PC-9 (cell line): Measurements from ENCODE around the gene GSE1. TPM values are rescaled to one million over a fixed set of nuclear protein-coding genes. Genes with fewer than 3 reads are reported as not detected.

Experiments used
- BruUV-seq: library from RNA; stranded (reverse); fragments of 400-500 nt; replicated peaks from 2 replicates; lab custom pipeline; 2021; lab: Mats Ljungman, UMichigan
- CTCF ChIA-PET: fragments of 300-600 bp; sonication (Branson Sonifier 250); formaldehyde crosslinking; loops from one replicate; lab custom pipeline; 2022; ENCODE audit warnings: antibody characterized with exemption; lab: Charles Lee
- POLR2A ChIA-PET: fragments of 300-600 bp; sonication (Branson Sonifier 250); formaldehyde crosslinking; loops from one replicate; lab custom pipeline; 2022; ENCODE audit warnings: antibody characterized with exemption; ENCODE audit not compliant: unreplicated experiment; lab: Charles Lee
- DNase-seq, 2 experiments: peaks; one replicate each; pipeline versions ENCODE4 v3.0.0 to v3.0.0-alpha.2; 2015 to 2022; ENCODE audit warnings: mixed read lengths in 1 of 2
- H2AFZ ChIP-seq: fragments of 200-600 bp; sonication (generic); 2 replicates; pipeline ENCODE4 v1.8.1; 2017; ENCODE audit warnings: antibody characterized with exemption
- H3F3A ChIP-seq: fragments of 200-600 bp; sonication (generic); 2 replicates; pipeline ENCODE4 v1.8.1; 2017; ENCODE audit warnings: antibody characterized with exemption, mild to moderate bottlenecking, low read depth; ENCODE audit not compliant: insufficient read depth
- H3K27ac ChIP-seq: fragments of 200-600 bp; sonication (generic); 2 replicates; pipeline ENCODE4 v1.6.1; 2016; ENCODE audit warnings: mixed run types
- H3K27me3 ChIP-seq: fragments of 200-600 bp; sonication (generic); 2 replicates; pipeline ENCODE4 v1.6.1; 2016; ENCODE audit warnings: low read depth, mixed run types; ENCODE audit not compliant: insufficient read depth
- H3K36me3 ChIP-seq: fragments of 200-600 bp; sonication (generic); 2 replicates; pipeline ENCODE4 v1.6.1; 2016; ENCODE audit warnings: low read depth, mixed run types
- H3K4me1 ChIP-seq: fragments of 200-600 bp; sonication (generic); replicated peaks from 2 replicates; pipeline ENCODE4 v1.6.1; 2016; ENCODE audit warnings: mixed run types; ENCODE audit not compliant: insufficient read depth
- H3K4me2 ChIP-seq: fragments of 200-600 bp; sonication (generic); 2 replicates; pipeline ENCODE4 v1.6.1; 2017; ENCODE audit warnings: mixed run types
- H3K4me3 ChIP-seq: fragments of 200-600 bp; sonication (generic); 2 replicates; pipeline ENCODE4 v1.6.1; 2016; ENCODE audit warnings: mixed run types
- H3K79me2 ChIP-seq: fragments of 200-600 bp; sonication (generic); 2 replicates; pipeline ENCODE4 v1.6.1; 2017; ENCODE audit warnings: low read depth, mixed run types
- H3K9me2 ChIP-seq: fragments of 200-600 bp; sonication (generic); 2 replicates; pipeline ENCODE4 v1.8.1; 2017; ENCODE audit warnings: mild to moderate bottlenecking; ENCODE audit not compliant: insufficient read depth
- H3K9me3 ChIP-seq: fragments of 200-600 bp; sonication (generic); 2 replicates; pipeline ENCODE4 v1.8.1; 2016; ENCODE audit warnings: low read depth; ENCODE audit not compliant: insufficient read depth
- H4K20me1 ChIP-seq: fragments of 200-600 bp; sonication (generic); 2 replicates; pipeline ENCODE4 v1.8.1; 2017; ENCODE audit not compliant: insufficient read depth
- EZH2 ChIP-seq: fragments of 200-600 bp; sonication (generic); IDR thresholded peaks from 2 replicates; pipeline ENCODE4 v1.8.0; 2017; ENCODE audit warnings: antibody characterized with exemption, low read depth
- intact Hi-C: fragments of 100-400 bp; cut with micrococcal nuclease; formaldehyde crosslinking; loops from one replicate; pipeline ENCODE4 v1.10.0; 2022; ENCODE audit not compliant: unreplicated experiment
- total RNA-seq: library from RNA; stranded (reverse); gene quantifications from 2 replicates; pipeline ENCODE4 v1.2.3, GENCODE V29; 2021
- TF ChIP-seq, protein P1 (sequence below): fragments of 200-600 bp; sonication (generic); conservative IDR thresholded peaks from 2 replicates; pipeline ENCODE4 v1.6.1; 2017; ENCODE audit warnings: mixed run types, antibody characterized with exemption, mild to moderate bottlenecking, moderate library complexity

The GSE1 gene
- total RNA-seq, 1 experiment from 2014 or later: 83.5 TPM

DNA sequence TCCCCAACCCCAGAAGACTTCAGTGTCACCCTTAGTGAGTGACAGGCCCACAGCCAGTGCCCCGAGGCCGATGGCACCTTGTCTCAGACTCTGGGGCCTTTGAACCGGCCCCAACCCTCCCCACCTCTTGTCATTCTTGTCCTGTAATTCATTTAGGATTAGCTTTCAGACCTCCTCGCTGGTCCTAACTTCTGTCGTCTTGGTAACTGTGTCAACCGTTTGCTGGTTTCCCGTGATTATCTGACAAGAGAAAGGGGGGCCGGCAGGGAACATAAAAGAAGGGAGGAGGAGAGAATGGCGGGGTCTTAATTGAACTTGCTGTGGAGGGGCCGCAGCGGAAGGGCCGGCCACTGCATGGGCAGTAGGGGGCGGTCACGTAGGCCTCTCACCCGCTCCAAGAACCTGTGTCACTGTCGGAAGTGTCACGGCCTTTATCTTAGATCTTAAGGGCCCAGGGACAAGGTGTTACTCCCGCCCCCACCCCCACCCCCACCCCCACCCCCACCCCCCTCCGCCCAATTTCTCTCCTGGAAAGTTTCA is 46.5 kb upstream of the GSE1 start:
- H4K20me1 ChIP-seq: peaks cover 94% of the 10 kb centered on the region
- peaks cover 49% of the 10 kb centered on the region for H3F3A ChIP-seq
- H3K27me3 ChIP-seq: no peaks in the 10 kb centered on the region
- BruUV-seq: no TSS peak
- no peak overlapping the region for H3K4me3 ChIP-seq
- TF ChIP-seq, protein P1, sequence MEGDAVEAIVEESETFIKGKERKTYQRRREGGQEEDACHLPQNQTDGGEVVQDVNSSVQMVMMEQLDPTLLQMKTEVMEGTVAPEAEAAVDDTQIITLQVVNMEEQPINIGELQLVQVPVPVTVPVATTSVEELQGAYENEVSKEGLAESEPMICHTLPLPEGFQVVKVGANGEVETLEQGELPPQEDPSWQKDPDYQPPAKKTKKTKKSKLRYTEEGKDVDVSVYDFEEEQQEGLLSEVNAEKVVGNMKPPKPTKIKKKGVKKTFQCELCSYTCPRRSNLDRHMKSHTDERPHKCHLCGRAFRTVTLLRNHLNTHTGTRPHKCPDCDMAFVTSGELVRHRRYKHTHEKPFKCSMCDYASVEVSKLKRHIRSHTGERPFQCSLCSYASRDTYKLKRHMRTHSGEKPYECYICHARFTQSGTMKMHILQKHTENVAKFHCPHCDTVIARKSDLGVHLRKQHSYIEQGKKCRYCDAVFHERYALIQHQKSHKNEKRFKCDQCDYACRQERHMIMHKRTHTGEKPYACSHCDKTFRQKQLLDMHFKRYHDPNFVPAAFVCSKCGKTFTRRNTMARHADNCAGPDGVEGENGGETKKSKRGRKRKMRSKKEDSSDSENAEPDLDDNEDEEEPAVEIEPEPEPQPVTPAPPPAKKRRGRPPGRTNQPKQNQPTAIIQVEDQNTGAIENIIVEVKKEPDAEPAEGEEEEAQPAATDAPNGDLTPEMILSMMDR: no peak
- no peak for TF ChIP-seq EZH2
- H3K79me2 ChIP-seq: peaks cover 92% of the 10 kb centered on the region
- H3K9me2 ChIP-seq: no peaks in the 10 kb centered on the region
- intact Hi-C loops: no loop called here
- ChIA-PET POLR2A (no interaction called here), CTCF (no interaction called here)
- no peaks in the 10 kb centered on the region for H3K9me3 ChIP-seq
- H3K36me3 ChIP-seq: no peaks in the 10 kb centered on the region
- no peak for DNase-seq
- peaks cover 44% of the 10 kb centered on the region for H3K4me1 ChIP-seq
- H2AFZ ChIP-seq: no peak overlapping the region
- H3K27ac ChIP-seq: no peak overlapping the region
- no peak overlapping the region for H3K4me2 ChIP-seq

DNA sequence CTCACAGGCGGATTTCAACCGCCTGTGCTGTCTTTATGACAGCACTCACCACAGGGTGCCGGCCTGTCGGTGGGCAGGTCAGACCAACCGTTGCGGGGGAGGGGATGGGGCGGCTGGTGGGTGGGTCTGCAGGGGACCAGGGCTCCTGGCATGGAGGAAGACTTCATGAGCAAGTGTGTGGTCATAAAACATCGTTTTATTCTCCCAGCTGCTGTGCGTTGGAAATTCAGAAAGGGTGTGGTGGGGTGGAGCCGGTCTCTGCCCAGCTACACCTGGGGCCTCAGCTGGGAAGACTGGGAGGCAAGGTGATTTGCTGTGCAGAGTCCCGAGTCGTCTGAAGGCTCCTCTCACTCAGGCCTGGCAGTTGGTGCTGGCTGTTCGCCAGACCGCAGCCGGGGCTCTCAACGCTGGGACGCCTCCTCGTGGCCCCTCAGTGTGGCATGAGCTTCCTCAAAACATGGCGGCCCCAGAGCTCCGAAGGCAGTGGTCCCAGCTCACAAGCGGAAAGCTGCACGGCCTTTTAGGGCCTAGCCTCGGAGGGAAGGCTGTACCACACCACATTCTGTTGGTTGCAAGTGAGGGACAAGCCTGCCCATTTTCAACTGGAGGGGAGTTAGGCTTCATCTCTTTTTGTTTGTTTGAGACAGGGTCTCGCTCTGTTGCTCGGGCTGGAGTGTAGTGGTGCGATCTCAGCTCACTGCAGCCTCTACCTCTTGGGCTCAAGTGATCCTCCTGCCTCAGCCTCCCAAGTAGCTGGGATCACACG is 45.8 kb upstream of the GSE1 start:
- no peak for DNase-seq
- Histone ChIP-seq H3K9me3 (no peaks in the 10 kb centered on the region), H3K27me3 (no peaks in the 10 kb centered on the region), H2AFZ (no peak overlapping the region), H3F3A (peaks cover 53% of the 10 kb centered on the region), H3K36me3 (no peaks in the 10 kb centered on the region), H3K4me2 (no peak overlapping the region), H3K79me2 (peaks cover 92% of the 10 kb centered on the region), H3K27ac (no peak overlapping the region), H3K4me3 (no peak overlapping the region), H3K9me2 (no peaks in the 10 kb centered on the region), H3K4me1 (peaks cover 44% of the 10 kb centered on the region), H4K20me1 (peaks cover 92% of the 10 kb centered on the region)
- intact Hi-C loops: no loop called here
- TF ChIP-seq, protein P1: no peak
- no peak for TF ChIP-seq EZH2
- BruUV-seq: no TSS peak
- CTCF ChIA-PET: no interaction called here
- POLR2A ChIA-PET: no interaction called here

DNA sequence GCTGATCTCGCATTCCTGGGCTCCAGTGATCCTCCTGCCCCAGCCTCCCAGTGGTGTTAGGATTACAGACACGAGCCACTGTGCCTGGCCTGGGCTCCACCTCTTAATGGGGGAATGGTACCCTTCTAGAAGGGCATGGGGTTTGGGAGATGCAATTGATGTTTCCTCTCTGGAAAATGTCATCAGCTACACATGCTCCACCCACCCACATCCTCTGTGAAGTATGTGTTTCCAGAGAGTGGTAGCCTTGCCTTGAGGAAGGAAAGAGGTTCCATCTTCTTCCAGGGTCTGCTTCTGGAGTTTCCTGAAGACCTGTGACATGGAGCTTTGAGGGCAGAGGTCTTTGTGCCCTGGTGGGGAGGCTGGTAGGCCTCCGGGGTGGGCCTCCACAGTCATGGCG is 45.2 kb upstream of the GSE1 start:
- no TSS peak for BruUV-seq
- Histone ChIP-seq H4K20me1 (peaks cover 86% of the 10 kb centered on the region), H3K4me2 (no peak overlapping the region), H3F3A (peaks cover 53% of the 10 kb centered on the region), H3K27ac (no peak overlapping the region), H3K4me3 (no peak overlapping the region), H3K4me1 (peaks cover 39% of the 10 kb centered on the region), H2AFZ (no peak overlapping the region), H3K36me3 (no peaks in the 10 kb centered on the region), H3K9me2 (no peaks in the 10 kb centered on the region), H3K9me3 (no peaks in the 10 kb centered on the region), H3K79me2 (peaks cover 92% of the 10 kb centered on the region), H3K27me3 (no peaks in the 10 kb centered on the region)
- POLR2A ChIA-PET: no interaction called here
- TF ChIP-seq, protein P1: no peak
- no peak for TF ChIP-seq EZH2
- CTCF ChIA-PET: no interaction called here
- DNase-seq: no peak
- intact Hi-C loops: no loop called here
